Chondrocyte (in vitro differentiated cells): ENCODE measurements around the gene HIGD1A. TPM values are rescaled to one million over a fixed set of nuclear protein-coding genes. Genes with fewer than 3 reads are reported as not detected.

Source experiments
- DNase-seq: peaks from one replicate; pipeline ENCODE4 v3.0.0; 2021; ENCODE audit warnings: mixed read lengths, low spot score
- H3K27ac Mint-ChIP-seq: one replicate; pipeline ENCODE4 v1.8.0; 2021; ENCODE audit warnings: mild to moderate bottlenecking, moderate library complexity, mixed read lengths; ENCODE audit not compliant: unreplicated experiment
- H3K27me3 Mint-ChIP-seq: 2 replicates; pipeline ENCODE4 v1.8.0; 2021; ENCODE audit warnings: low read depth, mixed read lengths
- H3K36me3 Mint-ChIP-seq: 2 replicates; pipeline ENCODE4 v1.8.0; 2021; ENCODE audit warnings: low read depth, mixed read lengths
- H3K4me1 Mint-ChIP-seq: 2 replicates; pipeline ENCODE4 v1.8.0; 2021; ENCODE audit warnings: low read depth, mild to moderate bottlenecking, mixed read lengths
- H3K4me3 Mint-ChIP-seq: one replicate; pipeline ENCODE4 v1.8.0; 2021; ENCODE audit warnings: mild to moderate bottlenecking, moderate library complexity, mixed read lengths; ENCODE audit not compliant: unreplicated experiment
- H3K9me3 Mint-ChIP-seq: 2 replicates; pipeline ENCODE4 v1.8.0; 2021; ENCODE audit warnings: low read depth, mixed read lengths
- total RNA-seq: library from RNA; stranded (reverse); gene quantifications from 3 replicates; pipeline ENCODE4 v1.2.1, GENCODE V29; 2021
- TF ChIP-seq, protein P1 (sequence below): fragments of 200-600 bp; sonication (generic); IDR thresholded peaks from 2 replicates; pipeline ENCODE4 v1.5.0; 2021; ENCODE audit warnings: antibody characterized with exemption, mild to moderate bottlenecking, moderate library complexity

HIGD1A gene
- total RNA-seq, 1 donor from 2014 or later: 78.6 TPM

DNA sequence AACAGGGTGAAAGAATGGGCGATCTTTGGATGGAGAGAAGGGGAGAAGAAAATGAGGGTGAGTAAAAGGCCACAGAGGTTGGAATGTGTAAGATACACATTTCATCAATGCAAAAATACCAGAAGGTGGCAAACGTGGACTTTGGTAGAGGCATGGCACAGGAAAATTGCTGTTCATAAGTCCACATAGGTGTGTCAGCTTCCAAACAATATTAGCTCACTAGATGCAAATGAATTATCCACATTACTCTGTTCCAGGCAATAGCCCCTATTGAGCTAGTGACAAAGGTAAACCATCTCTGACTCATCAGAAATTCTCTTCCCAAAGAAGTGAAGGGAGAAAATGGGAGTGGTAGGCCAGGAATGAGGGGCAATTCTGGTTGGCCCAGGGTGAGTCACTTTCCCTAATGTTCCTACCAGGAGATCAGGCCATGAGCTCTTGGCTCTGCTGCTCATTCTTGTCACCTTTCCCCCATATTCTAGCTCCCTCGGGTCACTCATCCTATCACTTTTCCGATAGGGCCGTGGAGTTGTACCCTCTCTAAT, 24.9 kb upstream of the HIGD1A start:
- Mint-ChIP-seq H3K27ac (no peak overlapping the region), H3K9me3 (peaks cover 2% of the 10 kb centered on the region), H3K4me3 (no peak overlapping the region), H3K27me3 (peaks cover 20% of the 10 kb centered on the region), H3K4me1 (peaks cover 3% of the 10 kb centered on the region), H3K36me3 (no peaks in the 10 kb centered on the region)
- no peak for DNase-seq
- TF ChIP-seq, protein P1, sequence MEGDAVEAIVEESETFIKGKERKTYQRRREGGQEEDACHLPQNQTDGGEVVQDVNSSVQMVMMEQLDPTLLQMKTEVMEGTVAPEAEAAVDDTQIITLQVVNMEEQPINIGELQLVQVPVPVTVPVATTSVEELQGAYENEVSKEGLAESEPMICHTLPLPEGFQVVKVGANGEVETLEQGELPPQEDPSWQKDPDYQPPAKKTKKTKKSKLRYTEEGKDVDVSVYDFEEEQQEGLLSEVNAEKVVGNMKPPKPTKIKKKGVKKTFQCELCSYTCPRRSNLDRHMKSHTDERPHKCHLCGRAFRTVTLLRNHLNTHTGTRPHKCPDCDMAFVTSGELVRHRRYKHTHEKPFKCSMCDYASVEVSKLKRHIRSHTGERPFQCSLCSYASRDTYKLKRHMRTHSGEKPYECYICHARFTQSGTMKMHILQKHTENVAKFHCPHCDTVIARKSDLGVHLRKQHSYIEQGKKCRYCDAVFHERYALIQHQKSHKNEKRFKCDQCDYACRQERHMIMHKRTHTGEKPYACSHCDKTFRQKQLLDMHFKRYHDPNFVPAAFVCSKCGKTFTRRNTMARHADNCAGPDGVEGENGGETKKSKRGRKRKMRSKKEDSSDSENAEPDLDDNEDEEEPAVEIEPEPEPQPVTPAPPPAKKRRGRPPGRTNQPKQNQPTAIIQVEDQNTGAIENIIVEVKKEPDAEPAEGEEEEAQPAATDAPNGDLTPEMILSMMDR: no peak

DNA sequence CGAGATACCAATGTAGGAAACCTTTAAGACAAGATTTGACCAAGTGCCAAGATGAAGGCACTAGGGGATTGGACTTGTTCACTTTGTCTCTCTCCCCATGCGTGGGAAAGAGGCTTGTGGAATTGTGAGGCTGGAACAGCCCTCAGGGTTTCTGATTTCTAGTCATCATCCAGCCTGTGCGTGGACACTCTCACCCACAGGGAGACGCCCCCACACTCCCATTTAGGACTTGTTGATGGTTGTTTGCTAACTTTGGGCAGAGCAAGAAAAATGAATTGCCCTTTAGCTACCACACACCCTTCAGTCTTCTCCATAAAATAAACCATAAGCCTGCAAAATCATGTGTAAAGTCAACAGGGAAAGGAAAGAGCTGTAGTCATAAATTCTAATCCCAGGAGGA, 23.4 kb upstream of the HIGD1A start:
- peaks cover 20% of the 10 kb centered on the region for H3K27me3 Mint-ChIP-seq
- TF ChIP-seq, protein P1: no peak
- H3K4me3 Mint-ChIP-seq: no peak overlapping the region
- H3K36me3 Mint-ChIP-seq: no peaks in the 10 kb centered on the region
- no peak for DNase-seq
- peaks cover 7% of the 10 kb centered on the region for H3K4me1 Mint-ChIP-seq
- peaks cover 2% of the 10 kb centered on the region for H3K9me3 Mint-ChIP-seq
- H3K27ac Mint-ChIP-seq: no peak overlapping the region

DNA sequence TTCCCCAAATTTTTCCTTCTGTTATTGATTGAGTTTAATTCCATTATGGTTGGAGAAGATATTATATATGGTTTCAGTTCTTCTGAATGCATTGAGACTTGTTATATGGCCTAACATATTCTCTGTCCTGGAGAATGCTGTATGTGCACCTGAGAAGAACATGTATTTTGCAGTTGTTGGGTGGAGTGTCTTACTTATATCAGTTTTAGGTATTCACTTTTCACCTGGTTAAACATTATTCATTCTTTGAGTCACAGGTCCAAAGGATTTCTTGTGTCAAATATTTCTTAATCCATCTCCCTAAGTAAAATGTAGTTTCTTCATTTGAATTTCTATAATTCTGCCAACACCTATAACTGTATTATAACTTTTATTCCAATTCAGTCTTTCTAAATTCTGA, 22.7 kb upstream of the HIGD1A start:
- Mint-ChIP-seq H3K4me1 (peaks cover 7% of the 10 kb centered on the region), H3K27ac (no peak overlapping the region), H3K36me3 (no peaks in the 10 kb centered on the region), H3K9me3 (peaks cover 2% of the 10 kb centered on the region), H3K27me3 (peaks cover 20% of the 10 kb centered on the region), H3K4me3 (no peak overlapping the region)
- TF ChIP-seq, protein P1: no peak
- no peak for DNase-seq

DNA sequence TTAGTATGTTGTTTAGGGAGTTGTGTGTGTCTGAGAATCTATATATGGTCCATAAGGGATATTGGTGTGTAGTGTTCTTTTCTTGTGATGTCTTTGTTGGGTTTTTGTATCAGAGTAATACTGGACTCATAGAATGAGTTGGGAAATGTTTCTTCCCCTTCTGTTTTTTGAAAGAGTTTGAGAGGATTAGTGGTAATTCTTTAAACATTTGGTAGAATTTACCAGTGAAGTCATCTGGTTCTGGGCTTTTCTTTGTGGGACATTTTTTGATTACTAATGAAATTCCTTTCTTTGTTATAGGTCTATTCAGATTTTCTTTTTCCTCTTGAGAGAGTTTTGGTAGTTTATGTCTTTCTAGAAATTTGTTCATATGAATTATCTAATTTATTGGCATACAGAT, 21.9 kb upstream of the HIGD1A start:
- peaks cover 20% of the 10 kb centered on the region for H3K27me3 Mint-ChIP-seq
- H3K4me1 Mint-ChIP-seq: peaks cover 7% of the 10 kb centered on the region
- TF ChIP-seq, protein P1: no peak
- no peak overlapping the region for H3K4me3 Mint-ChIP-seq
- peaks cover 2% of the 10 kb centered on the region for H3K9me3 Mint-ChIP-seq
- H3K36me3 Mint-ChIP-seq: no peaks in the 10 kb centered on the region
- H3K27ac Mint-ChIP-seq: no peak overlapping the region
- no peak for DNase-seq

DNA sequence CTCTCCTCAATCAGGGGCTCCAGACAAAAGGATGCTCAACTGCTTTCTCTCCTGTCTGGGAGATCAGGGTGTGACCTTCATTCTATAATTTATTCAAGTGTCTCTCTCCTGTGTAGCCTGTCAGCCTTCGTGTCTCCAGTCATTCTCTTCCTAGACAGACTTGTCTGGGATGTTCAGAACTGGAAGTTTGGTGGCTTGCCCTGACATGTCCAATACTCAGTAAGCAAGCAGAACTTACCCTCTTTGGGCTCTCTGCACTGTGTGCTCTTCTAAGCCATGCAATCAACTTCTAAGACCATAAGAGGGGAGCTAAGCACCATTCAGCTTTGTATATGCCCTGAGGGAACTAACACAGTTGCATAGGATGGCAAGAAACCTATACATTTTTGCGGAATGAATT, 19.1 kb upstream of the HIGD1A start:
- Mint-ChIP-seq H3K4me3 (no peak overlapping the region), H3K36me3 (no peaks in the 10 kb centered on the region), H3K9me3 (peaks cover 2% of the 10 kb centered on the region), H3K27me3 (peaks cover 13% of the 10 kb centered on the region), H3K4me1 (peaks cover 12% of the 10 kb centered on the region), H3K27ac (no peak overlapping the region)
- no peak for DNase-seq
- TF ChIP-seq, protein P1: no peak
